ENCODE results near the gene TMEM167B.

The TMEM167B gene

GRCh38 chr1:109083923-109084322, 6.6 kb upstream of the TMEM167B start:
- DNase-seq (ENCODE audit: low read depth), result peak; percentile 78
- no peak overlapping the region for H3K4me3 ChIP-seq (ENCODE audit: low read depth, low read length)
- no peak for TF ChIP-seq POLR2A (IDR thresholded peaks at IDR 0.05; ENCODE audit: extremely low read depth, insufficient read length)

- TF ChIP-seq CTCF (IDR thresholded peaks at IDR 0.05; ENCODE audit: low read depth, low read length) (no peak), MAX (IDR thresholded peaks at IDR 0.05; ENCODE audit: low read depth, low read length) (no peak), MYC (IDR thresholded peaks at IDR 0.05; ENCODE audit: low read depth, low read length) (no peak), POLR2A (IDR thresholded peaks at IDR 0.05; ENCODE audit: extremely low read depth, insufficient read length) (no peak)
- H3K4me3 ChIP-seq (ENCODE audit: low read depth, low read length), result no peak overlapping the region
- peak; percentile 47 for DNase-seq (ENCODE audit: low read depth)
Measured at GRCh38 chr1:109084563-109085517, 5.7 kb upstream of the TMEM167B start.

- DNase-seq (ENCODE audit: low read depth), result peak; percentile 77
- peak; percentile 52; the same call in 1 of the 2 replicates for TF ChIP-seq MYC (IDR thresholded peaks at IDR 0.05; ENCODE audit: low read depth, low read length)
- TF ChIP-seq MAX (IDR thresholded peaks at IDR 0.05; ENCODE audit: low read depth, low read length), result peak; percentile 43; the same call in 1 of the 2 replicates
- TF ChIP-seq CTCF (IDR thresholded peaks at IDR 0.05; ENCODE audit: low read depth, low read length), result peak; percentile 86
- no peak for TF ChIP-seq POLR2A (IDR thresholded peaks at IDR 0.05; ENCODE audit: extremely low read depth, insufficient read length)
- peak overlapping the region; percentile 82 for H3K4me3 ChIP-seq (ENCODE audit: low read depth, low read length)
Measured at GRCh38 chr1:109089242-109090015, 1.1 kb upstream of the TMEM167B start.

GRCh38 chr1:109091078-109091838, 694 bp downstream of the TMEM167B start:
- peak overlapping the region; percentile 82 for H3K4me3 ChIP-seq (ENCODE audit: low read depth, low read length)
- TF ChIP-seq MYC (IDR thresholded peaks at IDR 0.05; ENCODE audit: low read depth, low read length) (peak; percentile 48; the same call in 1 of the 2 replicates), CTCF (IDR thresholded peaks at IDR 0.05; ENCODE audit: low read depth, low read length) (no peak), POLR2A (IDR thresholded peaks at IDR 0.05; ENCODE audit: extremely low read depth, insufficient read length) (no peak), MAX (IDR thresholded peaks at IDR 0.05; ENCODE audit: low read depth, low read length) (peak; percentile 67)
- DNase-seq (ENCODE audit: low read depth), result peak; percentile 70

GRCh38 chr1:109091839-109092193, 1.3 kb downstream of the TMEM167B start:
- TF ChIP-seq POLR2A (IDR thresholded peaks at IDR 0.05; ENCODE audit: extremely low read depth, insufficient read length), result no peak
- no peak for TF ChIP-seq MAX (IDR thresholded peaks at IDR 0.05; ENCODE audit: low read depth, low read length)
- TF ChIP-seq CTCF (IDR thresholded peaks at IDR 0.05; ENCODE audit: low read depth, low read length), result no peak
- TF ChIP-seq MYC (IDR thresholded peaks at IDR 0.05; ENCODE audit: low read depth, low read length), result no peak
- peak overlapping the region; percentile 82 for H3K4me3 ChIP-seq (ENCODE audit: low read depth, low read length)
- DNase-seq (ENCODE audit: low read depth), result peak; percentile 74
